Left renal cortex interstitium (tissue), 4 donors: ENCODE results near the gene WHRN. TPM values are rescaled to one million over a fixed set of nuclear protein-coding genes. Genes with fewer than 3 reads are reported as not detected.

Source experiments
- DNase-seq, 4 donors: peaks; one replicate each; pipeline ENCODE4 v3.0.0-alpha.2; 2013; ENCODE audit warnings: low read depth in 4 of 4, low spot score in 2 of 4, missing footprints in 1 of 4
- polyA plus RNA-seq, 4 donors: library from polyadenylated mRNA; unstranded; fragments of 120-200 nt; gene quantifications; one replicate each; pipeline ENCODE4 v1.2.1, GENCODE V29; 2013; ENCODE audit not compliant: insufficient read length in 4 of 4

WHRN gene
- polyA plus RNA-seq, 4 donors: 5.9 to 18.1 (median 10.3) TPM

- DNase-seq: peak in 2 of 4 donors; percentile 58 to 72
Observed at GRCh38 chr9:114405294-114406034, 99.8 kb downstream of the WHRN start.

DNA sequence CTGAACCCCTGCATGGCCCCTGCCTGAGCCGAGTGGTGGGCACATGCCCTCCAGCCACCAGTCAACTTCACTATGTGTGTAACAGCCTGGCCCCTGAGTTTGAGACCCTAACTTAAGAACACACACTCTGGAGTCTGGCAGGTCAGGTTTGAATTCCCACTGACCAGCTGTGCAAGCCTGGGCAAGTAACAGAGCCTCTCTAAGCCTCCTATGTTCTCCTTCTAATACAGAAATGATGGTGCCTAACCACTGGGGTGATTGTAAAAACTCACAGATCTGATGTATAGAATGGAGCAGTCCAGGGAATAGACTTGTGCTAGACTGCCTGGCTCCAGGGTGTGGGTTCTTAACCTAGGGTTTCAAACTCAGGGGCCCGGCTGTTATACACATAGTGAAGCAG is 100.7 kb downstream of the WHRN start:
- no peak for DNase-seq

DNA sequence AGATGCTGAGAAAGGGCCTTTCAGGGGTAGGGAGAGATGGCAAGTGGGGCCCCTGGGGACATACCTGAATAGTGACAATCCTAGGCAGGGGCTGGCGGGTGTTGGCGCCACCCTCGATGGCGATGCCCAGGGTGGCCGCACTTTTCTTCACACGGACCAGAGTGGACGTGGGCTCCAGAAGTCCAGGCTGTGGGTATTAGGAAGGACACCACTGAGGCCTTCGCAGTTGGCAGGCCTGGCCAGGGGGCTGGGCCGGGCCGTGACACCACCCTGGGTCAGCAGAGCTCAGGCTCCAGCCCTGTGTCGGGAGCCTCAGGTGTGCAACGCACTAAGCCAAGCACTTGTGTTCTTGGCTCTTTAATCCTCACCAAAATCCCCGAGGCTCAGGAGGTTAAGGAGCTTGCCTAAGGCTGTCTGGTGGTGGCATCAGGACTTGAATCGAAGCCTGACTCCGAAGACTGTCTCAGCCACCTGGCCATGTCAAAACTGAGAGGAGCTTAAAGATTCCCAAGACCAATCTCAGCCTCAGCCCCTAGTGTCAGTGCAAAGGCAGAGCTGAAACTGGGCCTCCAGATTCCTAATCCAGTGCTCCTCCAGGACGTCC is 102.0 kb downstream of the WHRN start:
- DNase-seq: no peak

DNA sequence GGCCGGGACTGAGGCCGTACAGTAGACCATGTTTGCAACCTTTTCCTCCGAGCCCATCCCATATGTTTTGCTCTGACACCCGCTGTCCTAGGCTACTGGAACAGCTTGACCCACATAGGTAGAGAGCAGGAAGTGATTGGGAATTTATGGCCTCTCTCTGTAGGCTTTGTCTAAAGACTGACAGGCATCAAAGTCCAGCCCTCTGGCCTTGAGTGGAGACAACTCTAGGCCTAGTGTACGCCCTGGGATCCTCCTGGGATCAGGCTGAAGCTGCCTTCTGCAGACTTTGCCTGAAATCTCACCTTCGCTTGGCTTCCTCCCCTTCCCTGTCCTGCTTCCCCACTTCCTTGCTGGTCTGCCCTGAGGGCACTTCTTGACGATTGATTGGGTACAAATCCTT is 103.9 kb downstream of the WHRN start:
- no peak for DNase-seq

GRCh38 chr9:114400772-114401171 is 104.5 kb downstream of the WHRN start:
- DNase-seq: no peak

- no peak for DNase-seq
Observed at GRCh38 chr9:114400219-114400618, 105.1 kb downstream of the WHRN start.

- no peak for DNase-seq
Observed at GRCh38 chr9:114399381-114399780, 105.9 kb downstream of the WHRN start.

DNA sequence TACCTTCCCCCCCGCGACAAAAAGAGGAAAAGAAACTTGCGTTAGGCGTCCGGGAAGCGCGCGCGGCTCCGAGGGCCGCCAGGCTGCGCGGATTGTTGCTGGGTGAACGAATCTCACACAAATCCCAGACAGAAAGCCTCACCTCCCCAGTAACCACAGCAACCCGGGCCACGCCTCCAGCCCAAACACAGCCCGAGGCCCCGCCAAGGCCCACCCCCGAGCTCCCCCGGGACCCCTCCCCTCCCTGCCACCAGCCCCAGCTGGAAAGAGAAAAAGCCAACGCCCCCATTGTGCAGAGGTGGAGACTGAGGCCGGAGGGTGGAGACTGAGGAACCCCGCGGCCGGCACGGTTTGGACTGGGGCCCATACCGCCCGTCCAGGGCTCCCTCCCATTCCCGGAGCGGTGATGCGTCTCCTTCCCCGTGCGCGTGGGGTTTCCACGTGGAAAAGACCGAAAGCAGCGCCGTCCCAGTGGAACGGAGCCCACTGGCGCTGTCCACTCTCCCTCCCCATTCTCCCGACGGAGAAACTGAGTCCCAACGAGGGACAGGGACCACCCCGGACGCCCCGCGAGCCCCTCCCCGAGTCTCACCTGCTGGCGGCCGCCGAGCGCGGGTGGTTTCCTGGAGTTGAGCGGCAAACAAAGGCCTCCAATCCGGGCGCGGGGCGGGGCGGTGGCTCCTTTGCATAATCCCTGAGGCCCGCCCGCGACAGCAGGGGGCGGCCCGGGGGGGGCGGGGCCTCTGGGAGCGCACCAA is 107.2 kb downstream of the WHRN start:
- DNase-seq: peak in 2 of 4 donors; percentile 85 to 90

GRCh38 chr9:114397219-114397847 is 107.9 kb downstream of the WHRN start:
- no peak for DNase-seq

DNA sequence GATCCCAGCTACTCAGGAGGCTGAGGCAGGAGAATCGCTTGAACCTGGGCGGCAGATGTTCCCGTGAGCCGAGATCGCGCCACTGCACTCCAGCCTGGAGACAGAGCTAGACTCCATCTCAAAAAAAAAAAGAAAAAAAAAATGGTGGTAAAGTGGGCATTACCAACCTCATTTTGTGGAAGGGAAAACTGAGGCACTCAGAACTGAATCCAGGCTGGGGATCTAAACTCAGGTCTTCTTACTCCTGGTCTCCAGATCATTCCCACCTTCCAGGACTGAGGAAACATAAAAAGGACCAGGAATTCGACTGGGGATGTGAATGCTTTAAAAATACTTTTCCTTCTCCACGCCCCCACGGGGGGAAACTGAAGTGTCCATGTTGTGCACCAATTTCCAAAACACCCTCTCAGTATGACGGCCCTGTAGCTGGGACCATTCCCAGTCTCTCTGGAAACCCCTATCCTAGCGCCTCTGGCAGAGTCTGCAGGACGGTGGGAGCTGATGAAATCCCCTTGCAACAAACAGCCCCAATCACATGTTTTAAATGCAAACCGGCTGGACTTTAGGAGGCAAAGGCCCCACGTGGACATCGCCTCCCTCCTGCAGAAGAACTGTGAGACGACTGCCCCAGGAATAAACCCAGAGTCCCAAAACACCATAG is 108.6 kb downstream of the WHRN start:
- DNase-seq: no peak

DNA sequence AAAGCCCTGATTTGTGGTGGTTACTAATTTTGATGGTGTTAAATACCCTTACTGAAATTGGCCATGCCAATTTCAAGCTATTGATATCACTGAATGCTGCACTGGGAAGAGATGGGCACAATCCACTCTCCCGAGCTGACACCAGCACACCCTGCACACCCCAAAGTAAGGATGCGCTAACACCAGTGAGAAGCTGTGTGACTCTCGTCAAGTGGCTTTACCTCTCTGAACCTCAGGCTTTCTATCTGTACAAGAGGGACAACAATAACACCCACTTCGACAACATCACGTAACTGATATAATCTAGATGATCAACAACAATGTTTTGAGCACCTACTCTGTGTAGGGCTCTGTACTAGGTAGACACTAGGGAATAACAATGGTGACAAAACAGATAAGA is 109.5 kb downstream of the WHRN start:
- DNase-seq: no peak

DNA sequence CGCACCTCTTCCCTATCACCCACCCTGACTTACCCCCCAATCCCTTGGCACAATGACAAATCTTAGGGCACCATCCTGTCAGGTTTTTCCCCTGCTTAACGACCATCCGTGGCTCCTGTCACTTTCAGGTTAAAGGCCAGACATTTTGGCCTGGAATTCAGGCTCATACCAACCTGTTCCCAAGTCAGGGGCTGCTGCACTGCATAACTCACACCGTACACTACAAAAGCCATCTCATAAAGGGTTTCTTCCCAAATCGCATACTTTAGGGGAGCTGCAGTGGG is 110.0 kb downstream of the WHRN start:
- no peak for DNase-seq

DNA sequence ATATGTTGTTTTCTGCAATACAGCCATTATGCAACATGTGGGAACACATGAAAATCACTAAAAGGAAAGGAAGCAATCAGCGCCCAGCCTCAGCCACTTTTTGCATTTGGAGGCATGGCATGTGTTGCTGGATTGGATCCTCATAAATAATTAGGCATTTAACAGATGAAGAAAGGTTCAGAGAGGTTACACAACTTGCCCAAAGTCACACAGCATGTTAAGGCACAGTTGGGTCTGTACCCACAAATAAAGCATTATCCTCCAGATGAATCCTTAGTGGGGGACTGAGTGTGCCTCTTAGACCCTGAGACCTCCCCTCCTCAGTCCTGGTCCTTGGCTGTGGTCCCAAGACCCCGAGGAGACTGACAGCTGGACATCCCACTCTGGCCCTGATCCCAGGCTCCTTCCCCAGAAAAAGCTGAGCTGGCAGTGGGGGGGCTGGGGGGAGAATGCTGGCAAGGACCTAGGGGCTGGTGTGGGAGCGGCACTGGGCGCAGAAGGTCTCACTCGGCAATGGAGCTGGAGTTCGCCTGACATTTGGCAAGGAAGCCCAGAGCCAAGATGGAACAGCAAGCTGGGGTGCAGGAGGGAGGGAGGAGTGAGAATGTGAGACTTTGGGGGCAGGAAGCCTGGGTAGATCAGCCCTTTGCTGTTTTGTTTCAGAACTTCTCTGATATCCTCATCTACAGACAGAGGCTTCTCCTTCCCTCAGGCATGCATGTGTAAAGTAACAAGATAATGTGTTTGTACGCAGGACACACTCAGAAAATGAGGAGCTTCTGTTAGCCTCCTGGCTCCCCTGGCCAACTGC is 110.5 kb downstream of the WHRN start:
- no peak for DNase-seq

DNA sequence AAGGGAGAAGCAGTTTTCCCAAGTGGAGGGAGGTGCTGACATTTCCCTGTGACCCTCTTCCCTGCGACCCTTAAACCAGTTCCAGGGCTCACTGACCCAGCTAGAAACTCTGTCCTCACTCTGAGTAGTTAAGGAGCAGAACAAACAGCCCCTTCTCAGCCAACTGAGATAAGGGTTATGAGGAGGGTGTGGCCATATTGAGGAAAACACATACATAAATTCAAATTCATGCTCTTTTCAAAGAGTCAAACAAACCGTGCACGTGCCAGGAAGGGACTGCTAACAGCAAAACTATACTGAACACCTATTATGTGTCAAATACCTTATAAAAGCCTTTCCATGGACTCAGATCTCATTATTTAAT is 112.5 kb downstream of the WHRN start:
- DNase-seq: no peak

- DNase-seq: no peak
Observed at GRCh38 chr9:114390952-114391351, 114.3 kb downstream of the WHRN start.

DNA sequence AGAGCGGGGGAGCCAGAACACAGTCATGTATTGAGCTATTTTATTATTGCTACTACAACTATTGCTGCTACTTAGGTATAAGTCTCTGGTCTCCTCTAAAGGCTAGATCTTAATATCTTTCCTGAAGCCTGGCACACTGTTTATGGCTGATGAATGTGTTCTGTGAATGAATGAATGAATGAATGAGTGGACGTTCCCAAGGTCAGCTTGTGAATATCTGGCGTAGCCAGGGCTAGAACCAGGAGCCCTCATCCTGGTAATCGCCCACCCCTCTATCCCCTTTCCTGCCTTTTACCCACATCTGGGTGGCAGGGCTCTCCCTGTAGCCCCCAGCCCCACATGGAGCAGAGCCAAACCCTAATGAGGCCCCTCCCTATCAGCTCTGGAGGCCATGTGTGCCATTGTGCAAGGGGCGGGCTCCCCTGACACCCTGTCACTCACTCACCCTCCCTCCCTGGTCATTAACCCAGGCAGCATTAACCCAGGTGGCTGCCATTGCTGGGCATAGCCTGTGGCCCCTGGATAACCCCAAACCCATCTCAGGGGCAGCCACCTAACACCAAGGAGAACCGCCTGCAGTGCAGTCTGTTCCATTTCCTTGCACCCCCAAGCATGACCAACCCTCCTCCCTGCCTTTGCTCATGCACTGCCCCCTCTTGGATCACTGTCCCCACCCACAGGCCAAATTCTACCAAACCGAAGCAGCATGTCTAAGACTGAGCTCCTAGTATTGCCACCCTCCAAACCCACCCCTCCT is 115.5 kb downstream of the WHRN start:
- DNase-seq: no peak

- no peak for DNase-seq
Observed at GRCh38 chr9:114388764-114389375, 116.4 kb downstream of the WHRN start.

DNA sequence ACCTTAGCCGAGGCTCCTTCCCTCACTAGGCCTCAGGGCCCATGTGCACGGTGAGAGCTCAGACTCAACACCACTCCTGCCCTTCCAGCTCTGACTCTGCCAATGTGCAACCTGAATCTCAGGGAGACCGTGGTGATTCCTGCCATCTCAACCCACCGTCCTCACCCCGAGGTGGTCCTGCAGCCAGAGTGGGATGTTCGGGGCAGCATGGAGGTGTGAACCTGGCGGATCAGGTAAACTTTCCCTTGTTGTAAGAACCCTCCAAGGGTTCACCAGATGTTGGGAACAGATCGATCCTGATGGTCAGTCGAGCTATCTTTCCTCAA is 117.0 kb downstream of the WHRN start:
- DNase-seq: no peak

DNA sequence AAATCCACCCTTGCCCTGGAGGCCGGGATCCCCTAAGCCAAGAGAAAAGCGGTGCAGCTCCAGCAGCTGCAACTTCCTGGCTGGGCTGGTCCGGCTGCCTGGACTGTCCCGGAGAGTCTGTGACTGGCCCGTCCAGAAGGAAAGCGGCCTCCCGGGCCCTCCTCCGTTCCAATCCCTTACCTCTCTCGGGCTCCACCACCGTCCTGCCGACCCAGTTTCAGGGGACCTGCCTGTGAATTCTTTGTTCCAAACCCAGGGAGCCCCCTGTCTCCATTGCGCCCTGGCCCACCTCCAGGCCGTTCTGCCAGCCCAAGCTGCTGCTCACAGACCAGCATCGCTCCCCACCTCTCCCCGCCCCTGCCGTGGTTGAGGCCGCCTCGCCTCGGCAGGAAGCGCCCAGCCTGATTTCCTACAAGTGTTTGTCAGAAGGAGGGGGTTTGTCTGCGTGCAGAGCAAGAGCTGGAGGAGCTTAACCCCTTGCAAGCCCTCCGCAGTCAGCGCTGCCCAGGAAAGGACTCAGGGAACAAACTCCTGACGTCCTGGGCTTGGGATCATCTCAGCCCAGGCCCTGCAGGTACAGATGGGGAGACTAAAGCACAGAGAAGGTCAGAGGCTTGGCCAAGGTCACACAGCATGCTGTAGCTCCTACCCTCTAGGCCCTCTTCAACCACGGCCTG is 117.5 kb downstream of the WHRN start, which contains the start of gene AKNA:
TSS of gene AKNA (minus strand) at position 303 of the 677 bp plus-strand sequence. CDS start 6,649 bp downstream, outside the sequence.
- peak in 2 of 4 donors; percentile 67 to 69 for DNase-seq
